OCI-LY7 (cell line): ENCODE results near the gene SCN4A. TPM values are rescaled to one million over a fixed set of nuclear protein-coding genes. Genes with fewer than 3 reads are reported as not detected.

Experiments used
- BruUV-seq: library from RNA; stranded (reverse); fragments of 400-500 nt; replicated peaks from 2 replicates; lab custom pipeline; 2021; lab: Mats Ljungman, UMichigan
- CTCF ChIA-PET: fragments of 300-600 bp; sonication (Branson Sonifier 250); formaldehyde crosslinking; loops from one replicate; lab custom pipeline; 2022; ENCODE audit warnings: antibody characterized with exemption; ENCODE audit not compliant: unreplicated experiment; lab: Charles Lee
- POLR2A ChIA-PET: fragments of 300-600 bp; sonication (Branson Sonifier 250); formaldehyde crosslinking; loops from one replicate; lab custom pipeline; 2022; ENCODE audit warnings: antibody characterized with exemption; lab: Charles Lee
- DNase-seq: peaks from one replicate; pipeline ENCODE4 v3.0.0-alpha.2; 2015; ENCODE audit warnings: low spot score
- H2AFZ ChIP-seq: fragments of 200-600 bp; sonication (generic), shearing (Covaris generic); 2 replicates; pipeline ENCODE4 v1.6.1; 2014; ENCODE audit warnings: mild to moderate bottlenecking, antibody characterized with exemption, low read length, moderate library complexity
- H3K27ac ChIP-seq: fragments of 200-600 bp; sonication (generic); 2 replicates; pipeline ENCODE4 v1.5.1; 2014; ENCODE audit warnings: mixed run types, low read depth, mild to moderate bottlenecking, moderate library complexity, low read length, inconsistent platforms; ENCODE audit not compliant: poor library complexity, severe bottlenecking
- H3K36me3 ChIP-seq: fragments of 200-600 bp; sonication (generic); 2 replicates; pipeline ENCODE4 v1.6.1; 2014; ENCODE audit warnings: mild to moderate bottlenecking, antibody characterized with exemption, low read length, moderate library complexity, mixed read lengths; ENCODE audit not compliant: insufficient read depth
- H3K4me1 ChIP-seq: fragments of 200-600 bp; sonication (generic); 2 replicates; pipeline ENCODE4 v1.5.1; 2014; ENCODE audit warnings: mild to moderate bottlenecking, low read length; ENCODE audit not compliant: insufficient read depth, poor library complexity, severe bottlenecking
- H3K4me2 ChIP-seq: fragments of 200-600 bp; sonication (generic); 2 replicates; pipeline ENCODE4 v1.6.1; 2014; ENCODE audit warnings: mild to moderate bottlenecking, low read length
- H3K4me3 ChIP-seq: fragments of 200-600 bp; sonication (generic); 2 replicates; pipeline ENCODE4 v1.5.1; 2014; ENCODE audit warnings: mild to moderate bottlenecking, low read depth, low read length; ENCODE audit not compliant: poor library complexity, severe bottlenecking
- H3K79me2 ChIP-seq: fragments of 200-600 bp; sonication (generic); 2 replicates; pipeline ENCODE4 v1.6.1; 2016; ENCODE audit warnings: low read depth, mild to moderate bottlenecking, low read length, moderate library complexity, mixed read lengths; ENCODE audit not compliant: insufficient read depth
- H3K9me2 ChIP-seq: fragments of 200-600 bp; sonication (generic); 2 replicates; pipeline ENCODE4 v1.6.1; 2016; ENCODE audit warnings: mild to moderate bottlenecking, low read length, mixed read lengths; ENCODE audit not compliant: insufficient read depth
- H3K9me3 ChIP-seq: fragments of 200-600 bp; sonication (generic); 2 replicates; pipeline ENCODE4 v1.6.1; 2014; ENCODE audit warnings: mild to moderate bottlenecking, mixed run types, low read length, mixed read lengths
- H4K20me1 ChIP-seq: fragments of 200-600 bp; sonication (generic); 2 replicates; pipeline ENCODE4 v1.6.1; 2014; ENCODE audit warnings: mild to moderate bottlenecking, antibody characterized with exemption, low read length, moderate library complexity, mixed read lengths; ENCODE audit not compliant: insufficient read depth
- CTCF ChIP-seq: fragments of 200-600 bp; sonication (generic); conservative IDR thresholded peaks from 2 replicates; pipeline ENCODE4 v1.5.1; 2014; ENCODE audit warnings: mild to moderate bottlenecking, antibody characterized with exemption, low read length, moderate library complexity, mixed read lengths
- EZH2phosphoT487 ChIP-seq: fragments of 200-600 bp; sonication (generic); IDR thresholded peaks from 2 replicates; pipeline ENCODE4 v1.6.1; 2018; ENCODE audit warnings: low read depth, borderline replicate concordance, mild to moderate bottlenecking, mixed run types, antibody characterized with exemption, low read length, moderate library complexity, mixed read lengths
- intact Hi-C: fragments of 100-400 bp; cut with micrococcal nuclease; formaldehyde crosslinking; loops from one replicate; pipeline ENCODE4 v1.10.0; 2022; ENCODE audit not compliant: unreplicated experiment
- total RNA-seq, 2 experiments: library from RNA; depleted of rRNA in 1 of 2; stranded (reverse); fragments of >200 nt in 1 of 2; shearing (Covaris generic) in 1 of 2; gene quantifications; 2 replicates each; pipeline ENCODE4 v1.2.3, GENCODE V29; 2014 to 2022

SCN4A gene
- total RNA-seq, 2 experiments from 2014 or later, result 6.4 to 9.0 TPM

- Histone ChIP-seq H4K20me1 (no peaks in the 10 kb centered on the region), H3K9me3 (no peaks in the 10 kb centered on the region), H2AFZ (no peak overlapping the region), H3K9me2 (no peaks in the 10 kb centered on the region), H3K4me2 (no peak overlapping the region), H3K36me3 (no peaks in the 10 kb centered on the region), H3K4me3 (no peak overlapping the region), H3K4me1 (peaks cover 9% of the 10 kb centered on the region), H3K79me2 (no peaks in the 10 kb centered on the region), H3K27ac (no peak overlapping the region)
- intact Hi-C loops, result loop anchor here (2.0 to 5.0 kb wide), 2 partner anchors 37 to 99 kb away; no protein-coding TSS in a partner anchor
- no TSS peak for BruUV-seq
- TF ChIP-seq CTCF, result no peak
- TF ChIP-seq EZH2phosphoT487, result no peak
- no peak for DNase-seq
- ChIA-PET CTCF (no interaction called here), POLR2A (no interaction called here)
These were observed 18.9 kb upstream of the SCN4A start for GRCh38 chr17:63991611-63992010.

GRCh38 chr17:63989622-63990345 is 17.1 kb upstream of the SCN4A start:
- intact Hi-C loops, result loop anchor here (1.0 to 5.0 kb wide), 3 partner anchors 35 to 97 kb away; partner anchors contain the start of gene CSHL1
- H3K9me2 ChIP-seq, result no peaks in the 10 kb centered on the region
- peaks cover 9% of the 10 kb centered on the region for H3K4me1 ChIP-seq
- no peak overlapping the region for H2AFZ ChIP-seq
- POLR2A ChIA-PET, result interaction anchor here (0.6 kb wide), 1 partner anchor 29 kb away, joined by 3 read pairs; no protein-coding TSS in a partner anchor
- BruUV-seq, result no TSS peak
- no peaks in the 10 kb centered on the region for H3K9me3 ChIP-seq
- no peak for DNase-seq
- H3K4me2 ChIP-seq, result no peak overlapping the region
- CTCF ChIA-PET, result no interaction called here
- H4K20me1 ChIP-seq, result no peaks in the 10 kb centered on the region
- H3K4me3 ChIP-seq, result no peak overlapping the region
- TF ChIP-seq CTCF, result no peak
- no peak for TF ChIP-seq EZH2phosphoT487
- no peaks in the 10 kb centered on the region for H3K79me2 ChIP-seq
- no peaks in the 10 kb centered on the region for H3K36me3 ChIP-seq
- no peak overlapping the region for H3K27ac ChIP-seq
